CD4-positive, alpha-beta T cell treated with Interleukin-6 at 100 ng/mL for 8 hours (primary cell): Measurements from ENCODE around the gene KLHL8.
"Not testable (repeated sequence)": the region's sequence is repeated elsewhere in the genome, so short reads cannot be mapped to it uniquely, and the experiment has no call there.

ENCODE experiments used
- DNase-seq: peaks from one replicate; pipeline ENCODE4 v3.0.0-alpha.2; 2020; ENCODE audit warnings: mixed read lengths, low spot score

The KLHL8 gene

DNA sequence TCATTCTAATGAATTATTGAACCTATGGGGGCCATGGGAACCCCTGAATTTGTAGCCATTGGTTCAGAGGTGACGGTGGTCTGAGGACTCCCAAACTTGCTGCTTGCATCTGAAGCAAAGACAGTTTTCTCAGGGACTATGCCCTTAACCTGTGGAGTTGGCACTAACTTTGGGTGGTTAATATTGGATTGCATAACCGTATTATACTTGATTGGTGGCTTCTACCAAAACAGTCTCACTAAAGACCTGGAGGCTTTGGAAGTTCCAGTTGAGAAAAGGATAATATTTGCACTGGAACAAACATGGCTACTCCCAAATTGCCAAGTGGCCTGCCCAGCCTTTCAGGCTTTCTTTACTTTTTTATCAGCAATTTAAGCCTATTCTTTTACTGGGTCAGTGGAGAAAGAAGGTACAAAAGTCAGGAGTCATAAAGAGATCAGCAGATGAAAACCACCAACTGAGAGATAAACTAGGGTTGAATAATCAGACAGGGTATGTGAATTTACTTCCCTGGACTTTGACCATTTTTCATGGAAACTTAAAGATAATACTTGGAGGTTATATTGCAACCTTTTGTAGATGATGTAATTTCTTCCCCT lies 7.9 kb upstream of the KLHL8 start:
- no peak for DNase-seq

DNA sequence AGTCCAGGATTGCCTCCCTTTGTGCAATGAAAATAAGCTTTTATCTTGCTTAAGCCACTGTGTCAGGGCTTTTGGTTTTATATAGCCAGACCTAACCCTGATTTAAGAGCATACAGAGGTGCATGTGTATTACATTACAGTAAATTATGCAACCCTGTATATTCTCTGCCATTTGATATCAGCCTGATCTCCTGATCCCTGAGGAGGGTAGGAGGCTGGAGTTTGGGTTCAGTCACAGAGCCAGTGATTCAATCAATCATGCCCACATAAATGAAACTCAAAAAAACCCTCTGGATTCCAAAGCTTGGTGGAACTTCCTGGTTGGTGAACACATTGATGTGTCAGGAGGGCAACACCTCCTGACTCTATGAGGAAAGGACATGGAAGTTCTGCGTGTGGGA lies 7.3 kb upstream of the KLHL8 start:
- DNase-seq: no peak

DNA sequence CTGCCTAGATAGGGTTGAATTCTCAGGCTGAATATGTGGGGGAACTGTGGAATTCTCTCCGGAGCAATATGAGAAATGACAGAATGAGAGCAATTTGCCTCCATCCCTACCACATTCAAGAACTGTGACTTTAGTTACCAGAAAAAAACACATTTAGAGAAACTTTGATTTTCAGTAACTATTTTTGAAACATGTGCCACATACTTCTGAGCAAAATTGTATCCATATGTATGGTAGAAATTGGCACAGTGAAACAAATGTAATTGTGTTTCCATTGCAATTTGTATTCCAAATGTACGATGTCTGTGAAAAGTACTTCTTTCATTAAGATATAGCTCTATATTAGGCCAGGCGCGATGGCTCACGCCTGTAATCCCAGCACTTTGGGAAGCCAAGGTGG lies 5.5 kb upstream of the KLHL8 start:
- DNase-seq: no peak

DNA sequence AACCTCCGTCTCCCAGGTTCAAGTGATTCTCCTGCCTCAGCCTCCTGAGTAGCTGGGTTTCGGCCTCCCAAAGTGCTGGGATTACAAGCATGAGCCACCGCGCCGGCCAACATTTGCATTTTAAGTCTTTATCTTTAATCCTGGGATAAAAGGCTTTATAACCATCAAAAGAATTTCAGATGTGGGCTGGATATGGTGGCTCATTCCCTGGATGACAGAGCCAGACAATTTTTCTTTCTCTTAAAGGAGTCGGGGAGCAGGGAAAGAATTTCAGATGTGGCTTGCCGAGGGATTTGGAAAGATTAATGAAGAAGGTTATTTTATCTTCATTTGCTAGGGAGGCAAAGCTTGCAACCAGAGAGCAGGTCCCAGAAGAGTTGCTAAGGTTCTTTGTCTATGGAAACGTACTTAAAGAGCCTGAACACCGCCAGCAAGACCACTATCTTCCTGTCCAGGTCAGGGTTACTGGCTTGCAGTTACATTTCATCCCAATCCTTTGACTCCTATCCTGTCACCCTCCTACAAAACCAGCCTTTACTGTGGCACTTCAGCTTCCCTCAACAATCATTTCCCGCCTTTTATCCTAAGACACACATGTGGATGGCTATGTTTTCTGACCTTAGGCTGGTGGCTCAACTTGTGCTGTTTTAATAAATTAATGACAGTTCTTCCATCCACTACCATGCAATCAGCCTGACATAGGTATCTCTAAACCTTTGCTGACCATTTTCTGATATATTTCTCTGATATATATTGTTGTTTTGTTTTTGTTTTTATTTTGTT lies 3.9 kb upstream of the KLHL8 start:
- no peak for DNase-seq

DNA sequence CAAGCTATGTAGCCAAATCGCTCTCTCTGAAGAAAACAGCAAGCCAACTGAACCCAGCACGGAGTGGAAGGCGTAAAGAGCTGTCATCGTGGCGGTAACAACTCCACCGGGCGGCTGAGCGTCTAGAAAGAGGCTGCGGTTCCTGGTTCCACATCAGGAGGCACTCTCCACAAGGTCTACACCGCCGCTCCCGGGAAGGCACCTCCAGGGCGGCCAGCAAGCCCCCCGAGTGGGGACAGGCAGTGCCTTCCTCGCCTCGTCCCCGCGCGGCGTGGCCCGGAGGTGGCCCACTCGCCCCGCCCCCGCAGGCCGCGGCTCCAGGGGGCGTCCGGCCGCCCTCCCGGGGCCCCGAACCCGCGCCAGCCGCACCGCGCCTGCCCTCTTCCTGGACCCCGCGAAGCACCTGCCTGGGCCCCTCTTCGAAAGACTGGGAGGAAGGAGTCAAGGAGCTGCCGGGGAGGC lies 755 bp downstream of the KLHL8 start:
- peak; percentile 23 for DNase-seq

DNA sequence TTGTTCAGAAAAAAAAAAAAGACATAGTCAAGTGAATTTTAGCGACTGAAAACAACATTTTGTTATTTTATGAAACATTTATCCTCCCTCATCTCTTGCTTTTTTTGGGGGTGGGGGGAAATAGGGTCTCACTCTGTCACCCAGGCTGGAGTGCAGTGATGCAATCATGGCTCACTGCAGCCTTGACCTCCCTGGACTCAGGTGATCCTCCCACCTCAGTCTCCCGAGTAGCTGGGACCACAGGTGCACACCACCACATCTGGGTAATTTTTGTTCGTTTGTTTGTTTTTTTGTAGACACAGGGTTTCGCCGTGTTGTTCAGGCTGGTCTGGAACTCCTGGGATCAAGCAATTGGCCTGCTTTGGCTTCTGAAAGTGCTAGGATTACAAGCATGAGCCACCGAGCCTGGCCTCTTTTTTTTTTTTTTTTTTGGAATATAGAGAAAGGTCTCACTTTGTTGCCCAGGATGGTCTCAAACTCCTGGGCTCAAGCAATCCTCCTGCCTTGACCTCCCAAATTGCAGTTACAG lies 3.1 kb downstream of the KLHL8 start:
- DNase-seq: not testable (repeated sequence)

DNA sequence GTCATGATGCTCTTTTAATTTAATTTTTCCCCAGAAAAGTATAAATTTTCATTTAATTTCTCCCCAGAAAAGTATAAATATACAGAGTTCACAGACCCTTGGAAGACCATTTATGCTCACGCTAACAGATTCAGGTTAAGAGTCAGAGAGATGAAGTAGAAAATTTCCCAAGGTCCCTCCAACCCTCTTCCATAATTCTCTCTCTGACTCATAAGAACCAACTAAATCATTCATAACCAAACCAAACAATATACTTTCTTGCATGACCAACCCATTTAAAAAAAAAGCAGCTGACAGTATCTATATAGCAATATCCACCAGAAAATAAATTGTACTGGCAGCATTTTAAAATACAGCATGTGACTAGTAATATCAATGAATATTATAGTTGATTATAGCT lies 3.9 kb downstream of the KLHL8 start:
- DNase-seq: no peak

DNA sequence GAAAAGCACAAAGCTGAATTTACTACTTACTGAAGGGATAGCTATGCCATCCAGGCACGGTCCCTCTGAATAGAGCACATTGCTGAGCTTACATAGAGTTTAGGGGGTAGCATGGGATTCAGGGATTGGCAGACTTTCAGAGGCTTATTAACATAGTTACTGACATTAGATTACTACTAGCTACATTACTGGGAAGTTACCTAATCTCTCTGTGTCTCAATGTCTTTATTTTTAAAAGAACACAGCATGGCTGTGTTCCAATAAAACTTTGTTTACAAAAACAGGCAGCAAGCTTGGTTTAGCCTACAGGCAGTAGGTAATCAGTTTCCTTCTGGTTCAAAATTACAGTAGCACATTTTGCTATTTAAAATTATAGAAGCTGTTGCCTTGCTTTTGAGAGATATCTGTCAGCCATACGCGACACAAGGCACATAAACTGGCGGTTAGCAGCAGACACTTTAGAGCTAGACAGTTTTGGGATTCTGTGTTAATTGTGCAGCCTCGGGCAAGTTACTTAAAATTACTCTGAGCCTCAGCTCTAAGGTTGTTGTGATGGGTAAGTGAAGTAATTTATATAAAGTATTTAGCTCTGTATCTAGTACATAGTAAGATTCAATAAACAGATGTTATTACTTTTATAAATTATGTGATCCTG lies 6.9 kb downstream of the KLHL8 start:
- no peak for DNase-seq

DNA sequence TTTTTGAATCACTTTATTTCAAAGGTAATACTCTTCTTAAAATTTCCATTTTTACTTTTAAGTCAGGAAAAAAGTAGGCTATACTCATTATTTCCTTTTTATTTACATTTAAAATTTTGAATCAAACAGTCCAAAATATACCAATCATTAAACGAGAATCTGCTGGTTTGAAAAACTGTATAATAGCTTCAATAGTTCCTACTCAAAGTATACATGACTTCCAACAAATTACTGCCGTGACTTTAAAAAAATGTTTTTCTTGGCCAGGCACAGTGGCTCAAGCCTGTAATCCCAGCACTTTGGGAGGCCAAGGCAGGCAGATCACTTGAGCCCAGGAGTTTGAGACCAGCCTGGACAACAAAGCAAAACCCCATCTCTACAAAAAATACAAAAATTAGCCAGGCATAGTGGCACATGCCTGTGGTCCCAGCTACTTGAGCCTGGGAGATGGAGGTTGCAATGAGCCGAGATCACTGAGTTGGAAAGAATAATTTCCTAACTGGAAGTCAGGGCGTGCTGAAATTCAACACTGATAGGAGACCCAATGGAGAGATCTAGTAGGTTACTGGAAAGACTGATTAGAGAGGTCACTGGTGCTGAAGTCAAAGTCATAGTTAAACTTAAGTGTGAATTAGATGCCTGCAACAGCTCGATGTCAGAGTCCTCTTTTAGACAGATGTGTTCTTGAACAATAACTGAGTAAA lies 9.0 kb downstream of the KLHL8 start:
- no peak for DNase-seq

DNA sequence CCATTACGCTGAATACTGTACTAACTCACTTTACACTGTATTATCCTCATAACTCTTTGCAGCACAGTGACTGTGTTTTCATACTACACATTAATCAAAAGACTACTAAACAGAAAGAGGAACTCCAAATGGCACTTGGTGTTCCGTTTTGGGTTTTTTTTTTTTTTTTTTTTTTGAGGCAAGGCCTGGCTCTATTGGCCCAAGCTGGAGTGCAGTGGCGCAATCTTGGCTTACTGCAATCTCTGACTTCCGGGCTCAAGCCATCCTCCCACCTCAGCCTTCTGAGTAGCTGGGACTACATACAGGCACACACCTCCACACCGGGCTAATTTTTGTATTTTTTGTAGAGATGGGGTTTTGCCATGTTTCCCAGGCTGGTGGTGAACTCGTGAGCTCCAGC lies 10.7 kb downstream of the KLHL8 start:
- no peak for DNase-seq

DNA sequence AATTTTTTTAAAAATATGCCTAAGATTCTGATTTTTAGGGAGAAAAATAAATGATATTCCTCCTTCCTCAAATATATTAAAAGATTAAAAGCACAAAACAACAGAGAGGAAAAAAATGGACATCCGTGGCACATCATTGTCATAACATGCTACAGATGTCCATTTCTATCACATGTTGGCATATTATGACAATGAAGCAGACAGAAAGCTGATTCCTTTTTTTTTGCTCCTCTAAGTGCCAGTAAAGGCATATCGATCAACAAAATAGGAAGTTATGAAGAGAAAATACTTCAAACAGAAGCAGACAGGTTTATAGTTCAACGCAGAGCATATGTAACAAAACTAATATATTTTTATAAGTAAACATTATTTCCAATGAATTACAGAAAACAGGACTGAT lies 11.2 kb downstream of the KLHL8 start:
- DNase-seq: no peak

DNA sequence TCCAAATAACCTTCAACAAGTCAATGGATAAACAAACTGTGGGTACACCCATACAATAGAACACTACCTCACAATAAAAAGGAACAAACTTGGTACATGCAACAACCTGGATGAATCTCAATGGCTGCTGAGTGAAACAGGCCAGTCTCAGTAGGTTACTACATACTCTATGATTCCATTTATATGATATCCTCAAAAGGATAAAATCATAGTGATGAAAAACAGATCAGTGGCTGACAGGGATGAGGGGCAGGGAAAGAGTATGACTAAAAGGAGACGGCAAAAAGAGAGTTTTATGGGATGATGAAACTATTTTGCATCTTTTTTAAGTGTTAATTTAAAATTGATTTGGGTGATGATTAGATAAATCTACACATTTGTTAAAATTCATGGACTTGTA lies 15.9 kb downstream of the KLHL8 start:
- no peak for DNase-seq

DNA sequence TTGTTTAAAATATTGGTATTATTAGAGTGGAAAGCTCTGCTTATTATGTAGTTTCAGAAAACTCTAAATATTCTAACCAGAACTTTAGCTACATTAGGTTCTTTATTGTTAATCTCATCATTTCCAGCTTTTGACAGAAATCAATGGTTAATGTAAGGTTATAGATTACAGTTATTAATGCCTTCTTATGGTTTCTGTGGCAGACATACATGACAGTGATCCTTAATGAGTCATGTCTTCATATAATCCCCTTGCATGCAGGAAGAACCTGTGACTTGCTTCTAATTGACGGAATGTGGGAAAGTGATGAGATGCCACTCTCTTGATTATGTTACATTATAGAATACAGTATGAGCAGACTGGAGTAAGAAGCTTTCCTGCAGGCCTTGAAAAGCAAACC lies 23.5 kb downstream of the KLHL8 start:
- DNase-seq: no peak

DNA sequence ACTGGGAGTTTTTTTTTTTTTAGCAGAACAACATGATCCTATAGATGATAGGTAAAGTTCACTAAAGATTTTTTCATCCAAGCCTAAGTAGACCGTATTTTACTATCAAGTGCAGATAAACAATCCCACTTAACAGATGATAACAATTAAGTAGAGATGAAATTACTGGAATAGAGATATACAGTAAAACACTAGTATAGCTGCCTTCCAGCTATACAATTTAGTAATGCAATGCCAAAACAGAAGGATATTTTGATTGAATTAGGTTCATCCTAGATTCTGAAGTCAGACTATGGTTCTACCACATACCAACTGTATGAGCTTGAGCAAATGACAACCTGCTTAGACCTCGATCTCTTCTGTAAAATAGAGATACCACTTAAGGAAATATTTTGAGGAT lies 24.3 kb downstream of the KLHL8 start:
- no peak for DNase-seq

DNA sequence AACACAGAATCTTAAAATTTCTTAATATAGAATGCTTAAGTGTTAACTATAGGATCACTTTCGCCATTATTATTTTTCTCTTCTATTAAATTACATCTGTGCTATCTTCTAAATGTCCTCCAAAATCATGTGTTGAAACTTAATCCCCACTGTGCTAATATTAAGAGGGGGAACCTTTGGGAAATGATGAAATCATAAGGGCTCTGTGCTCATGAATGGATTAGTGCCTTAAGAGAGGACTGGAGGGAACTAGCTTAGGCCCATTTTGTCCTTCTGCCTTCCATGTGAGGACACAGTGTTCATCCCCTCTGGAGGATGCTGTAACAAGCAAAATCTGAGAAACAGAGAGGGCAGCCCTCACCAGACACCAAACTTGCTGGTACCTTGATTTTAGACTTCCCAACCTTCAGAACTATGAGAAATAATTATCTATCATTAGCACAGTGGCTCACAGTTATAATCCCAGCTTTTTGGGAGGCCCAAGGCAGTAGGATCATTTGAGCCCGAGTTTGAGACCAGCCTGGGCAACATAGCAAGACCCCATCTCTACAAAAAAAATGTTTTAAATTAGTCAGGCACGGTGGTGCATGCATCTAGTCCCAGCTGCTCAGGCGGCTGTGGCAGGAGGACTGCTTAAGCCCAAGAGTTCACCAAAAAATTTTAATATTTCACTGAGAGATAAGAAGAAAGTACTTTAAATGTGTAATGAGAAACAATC lies 26.3 kb downstream of the KLHL8 start:
- DNase-seq: no peak

DNA sequence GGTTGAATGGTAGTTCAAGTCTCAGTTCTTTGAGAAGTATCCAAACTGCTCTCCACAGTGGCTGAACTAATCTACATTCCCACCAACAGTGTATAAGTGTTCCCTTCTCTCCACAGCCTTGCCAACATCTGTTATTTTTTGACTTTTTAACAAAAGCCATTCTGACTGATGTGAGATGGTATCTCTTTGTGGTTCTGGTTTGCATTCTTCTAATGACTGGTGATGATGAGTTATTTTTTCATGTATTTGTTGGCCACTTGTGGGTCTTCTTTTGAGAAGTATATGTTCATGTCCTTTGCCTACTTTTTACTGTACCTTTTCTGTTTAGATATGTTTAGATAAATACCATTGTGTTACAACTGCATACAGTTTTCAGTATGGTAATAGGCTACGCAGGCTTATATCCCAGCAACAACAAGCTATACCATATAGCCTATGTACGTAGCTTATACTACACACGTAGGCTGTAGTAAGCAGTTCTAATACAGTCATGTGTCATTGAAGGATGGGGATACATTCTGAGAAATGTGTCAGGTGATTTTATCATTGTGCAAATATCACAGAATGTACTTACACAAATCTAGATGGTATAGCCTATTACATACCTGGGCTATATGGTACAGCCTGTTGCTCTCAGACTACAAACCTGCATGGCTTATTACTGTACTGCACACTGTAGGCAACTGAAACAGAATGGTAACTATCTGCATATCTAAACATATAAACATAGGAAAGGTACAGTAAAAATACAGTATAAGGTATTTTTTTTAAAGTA lies 28.1 kb downstream of the KLHL8 start:
- no peak for DNase-seq

DNA sequence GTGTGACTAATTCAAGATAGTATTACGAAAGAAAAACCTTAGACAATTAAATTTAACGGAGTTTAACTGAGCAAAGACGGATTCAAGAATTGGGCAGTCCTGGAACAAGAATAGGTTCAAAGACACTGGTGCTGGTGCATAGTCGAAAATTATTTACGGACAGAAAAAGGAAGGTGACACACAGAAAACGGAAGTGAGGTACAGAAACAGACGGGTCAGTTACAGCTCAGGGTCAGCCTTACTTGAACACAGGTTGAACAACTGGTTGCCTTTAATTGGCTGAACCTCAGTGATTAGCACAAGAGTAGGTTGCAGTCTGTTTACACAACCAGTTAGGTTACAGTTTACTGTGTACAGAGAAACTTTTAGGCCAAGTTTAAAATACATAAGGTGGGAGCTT lies 31.5 kb downstream of the KLHL8 start:
- DNase-seq: no peak

DNA sequence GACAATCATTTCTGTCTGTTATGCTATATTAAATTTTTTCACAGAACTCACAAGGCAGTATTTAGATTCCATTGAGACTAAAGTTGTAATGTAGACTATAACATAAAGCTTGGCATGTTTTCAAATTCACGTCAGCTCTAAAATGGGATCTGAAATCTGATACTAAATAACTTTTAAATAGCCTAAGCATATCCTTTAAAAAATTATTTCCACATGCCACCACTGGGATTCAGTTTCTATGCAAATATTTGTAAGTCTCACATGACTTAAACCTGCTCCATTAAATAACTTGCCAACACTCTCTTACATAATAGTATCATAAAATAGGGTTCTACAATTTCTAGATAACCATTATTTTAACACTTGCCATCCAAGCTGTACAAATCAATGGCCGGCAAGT lies 32.4 kb downstream of the KLHL8 start:
- no peak for DNase-seq

DNA sequence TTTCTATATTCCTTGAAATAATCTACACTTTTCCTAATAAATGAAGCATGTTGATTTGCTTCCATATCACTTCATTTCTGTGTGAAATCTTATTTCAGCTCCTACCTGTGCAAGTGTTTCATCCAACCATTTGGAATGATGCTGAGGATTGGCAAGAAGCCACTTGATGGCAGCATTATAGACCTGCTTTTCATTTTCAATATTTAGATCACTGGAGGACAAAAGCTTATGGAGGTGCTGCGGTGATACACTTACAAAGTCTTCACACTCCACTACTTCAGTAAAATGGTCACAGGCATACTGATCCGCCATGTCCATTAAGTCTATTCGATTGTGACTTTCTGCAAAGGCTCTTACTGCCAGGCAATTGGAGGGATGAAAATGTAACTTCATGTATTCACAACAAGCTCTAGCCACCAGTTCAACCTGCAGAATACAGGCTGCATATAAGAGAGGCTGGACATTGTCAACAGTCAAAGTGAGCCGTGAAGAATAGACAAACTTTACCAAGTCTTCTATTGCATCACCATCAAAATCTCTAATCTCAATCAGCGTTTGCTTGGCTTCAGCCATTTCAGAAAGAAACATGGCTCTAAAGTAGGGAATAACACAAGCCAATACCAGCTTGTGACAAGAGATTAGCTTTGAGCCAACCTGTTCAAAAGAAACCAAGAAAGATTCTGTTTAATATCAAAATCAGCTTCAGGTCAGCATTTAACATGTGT lies 35.1 kb downstream of the KLHL8 start:
- no peak for DNase-seq

DNA sequence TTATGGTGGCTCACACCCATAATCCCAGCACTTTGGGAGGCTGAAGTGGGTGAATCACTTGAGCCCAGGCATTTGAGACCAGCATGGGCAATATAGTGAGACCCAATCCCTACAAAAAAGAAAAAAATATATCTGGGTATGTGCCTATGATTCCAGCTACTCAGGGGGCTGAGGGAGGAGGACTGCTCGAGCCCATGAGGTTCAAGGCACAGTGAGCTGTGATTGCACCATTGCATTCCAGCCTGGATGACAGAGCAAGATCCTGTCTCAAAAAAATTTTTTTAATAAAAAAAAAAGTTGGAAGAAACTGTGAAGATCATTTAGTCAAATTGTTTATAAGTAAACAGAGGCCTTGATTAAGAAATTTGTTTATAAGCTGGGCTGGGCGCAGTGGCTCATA lies 39.7 kb downstream of the KLHL8 start:
- no peak for DNase-seq
